Epithelial cell of proximal tubule (primary cell): Measurements from ENCODE around the gene PCNX2. TPM values are rescaled to one million over a fixed set of nuclear protein-coding genes. Genes with fewer than 3 reads are reported as not detected.

Source experiments
- DNase-seq: peaks from one replicate; pipeline ENCODE4 v3.0.0-alpha.2; 2011; ENCODE audit warnings: low read depth
- H3K4me3 ChIP-seq: 2 replicates; pipeline ENCODE4 v1.5.1; 2011; ENCODE audit warnings: low read depth, mild to moderate bottlenecking, low read length
- total RNA-seq: library from RNA; depleted of rRNA; stranded (reverse); fragments of >200 nt; gene quantifications from 2 replicates; pipeline ENCODE4 v1.2.3, GENCODE V29; 2015
- TF ChIP-seq, protein P1 (sequence below): conservative IDR thresholded peaks from 2 replicates; pipeline ENCODE4 v1.5.1; 2012; ENCODE audit warnings: low read depth, mild to moderate bottlenecking, low read length

PCNX2 gene
- total RNA-seq, 1 donor from 2014 or later = 11.4 TPM

DNA sequence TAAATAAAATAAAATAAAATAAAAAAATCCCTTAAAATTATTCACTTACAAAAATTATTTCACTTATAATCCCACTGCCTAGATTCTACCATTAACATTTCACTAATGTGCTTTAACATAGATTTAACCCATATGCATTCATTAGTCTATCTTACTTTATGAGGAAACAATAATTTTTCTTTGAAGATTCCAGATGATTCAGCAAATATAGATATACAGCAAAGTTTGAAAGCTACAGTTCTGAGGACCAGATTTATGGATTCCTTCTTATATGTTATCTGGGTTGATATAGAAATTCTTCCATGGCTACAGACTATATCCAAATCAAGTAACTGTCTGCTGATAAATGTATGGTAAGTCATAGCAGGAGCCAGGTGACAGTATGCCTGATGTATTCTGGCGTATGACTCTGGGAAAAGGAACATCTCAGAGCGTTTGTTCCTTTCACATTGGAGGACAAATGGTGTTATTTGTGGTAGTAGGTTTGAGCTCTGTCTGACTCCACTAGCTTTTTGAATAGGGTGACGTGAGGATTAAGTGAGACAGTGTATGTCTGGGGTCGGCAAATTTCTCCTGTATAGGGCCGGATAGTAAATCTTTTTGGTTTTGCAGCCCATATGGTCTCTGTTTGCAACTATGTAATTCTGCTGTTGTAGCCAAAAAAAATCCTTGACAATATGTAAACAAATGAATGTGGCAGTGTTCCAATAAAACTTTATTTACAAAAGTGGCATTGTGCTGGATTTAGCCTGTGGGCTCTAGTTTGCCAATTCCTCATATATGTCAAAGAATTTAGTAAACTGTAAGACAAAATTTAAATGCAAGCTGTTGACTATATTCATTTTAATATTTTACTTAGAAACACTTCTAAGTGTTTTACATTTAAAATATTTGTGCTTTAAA, 41.3 kb upstream of the PCNX2 start:
- TF ChIP-seq, protein P1, sequence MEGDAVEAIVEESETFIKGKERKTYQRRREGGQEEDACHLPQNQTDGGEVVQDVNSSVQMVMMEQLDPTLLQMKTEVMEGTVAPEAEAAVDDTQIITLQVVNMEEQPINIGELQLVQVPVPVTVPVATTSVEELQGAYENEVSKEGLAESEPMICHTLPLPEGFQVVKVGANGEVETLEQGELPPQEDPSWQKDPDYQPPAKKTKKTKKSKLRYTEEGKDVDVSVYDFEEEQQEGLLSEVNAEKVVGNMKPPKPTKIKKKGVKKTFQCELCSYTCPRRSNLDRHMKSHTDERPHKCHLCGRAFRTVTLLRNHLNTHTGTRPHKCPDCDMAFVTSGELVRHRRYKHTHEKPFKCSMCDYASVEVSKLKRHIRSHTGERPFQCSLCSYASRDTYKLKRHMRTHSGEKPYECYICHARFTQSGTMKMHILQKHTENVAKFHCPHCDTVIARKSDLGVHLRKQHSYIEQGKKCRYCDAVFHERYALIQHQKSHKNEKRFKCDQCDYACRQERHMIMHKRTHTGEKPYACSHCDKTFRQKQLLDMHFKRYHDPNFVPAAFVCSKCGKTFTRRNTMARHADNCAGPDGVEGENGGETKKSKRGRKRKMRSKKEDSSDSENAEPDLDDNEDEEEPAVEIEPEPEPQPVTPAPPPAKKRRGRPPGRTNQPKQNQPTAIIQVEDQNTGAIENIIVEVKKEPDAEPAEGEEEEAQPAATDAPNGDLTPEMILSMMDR = no peak

DNA sequence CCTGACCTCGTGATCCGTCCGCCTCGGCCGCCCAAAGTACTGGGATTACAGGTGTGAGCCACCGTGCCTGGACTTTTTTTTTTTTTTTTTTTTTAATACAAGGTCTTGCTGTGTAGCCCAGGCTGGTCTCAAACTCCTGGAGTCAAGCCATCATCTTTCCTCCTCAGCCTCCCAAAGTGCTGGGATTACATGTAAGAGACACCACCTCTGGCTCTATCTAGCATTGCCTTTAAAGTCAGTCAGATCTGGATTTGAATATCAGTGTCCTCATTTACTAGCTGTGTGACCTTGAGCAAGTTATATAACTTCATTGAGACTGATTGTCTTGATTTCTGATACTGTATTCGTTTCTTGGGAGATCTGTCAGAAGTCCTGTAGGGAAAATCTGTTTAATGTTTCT, 38.6 kb upstream of the PCNX2 start:
- TF ChIP-seq, protein P1 = no peak
- no peak overlapping the region for H3K4me3 ChIP-seq

More for the DNA sequence above, 41.3 kb upstream of the PCNX2 start:
- no peak for DNase-seq
- no peak overlapping the region for H3K4me3 ChIP-seq

DNA sequence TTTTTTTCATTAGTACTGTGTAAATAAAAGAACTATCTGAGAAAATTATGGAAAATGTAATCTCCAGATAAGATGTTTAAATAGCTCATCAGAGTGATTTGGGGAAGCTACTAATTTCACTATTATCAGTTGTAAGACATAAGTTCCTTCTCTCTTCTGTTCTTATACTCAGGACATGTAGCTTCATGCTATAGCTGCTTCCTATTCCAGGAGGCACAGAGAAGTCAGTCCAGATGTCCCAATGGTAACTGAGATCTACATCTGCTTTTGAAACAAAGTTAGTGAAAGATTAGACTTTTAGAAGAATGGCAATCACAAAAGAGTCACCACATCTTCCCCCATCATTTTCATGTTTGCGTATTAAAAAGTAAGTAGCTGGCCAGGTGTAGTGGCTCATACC, 37.6 kb upstream of the PCNX2 start:
- TF ChIP-seq, protein P1 = no peak
- no peak overlapping the region for H3K4me3 ChIP-seq
- DNase-seq = no peak

More for the DNA sequence above, 38.6 kb upstream of the PCNX2 start:
- DNase-seq = no peak

DNA sequence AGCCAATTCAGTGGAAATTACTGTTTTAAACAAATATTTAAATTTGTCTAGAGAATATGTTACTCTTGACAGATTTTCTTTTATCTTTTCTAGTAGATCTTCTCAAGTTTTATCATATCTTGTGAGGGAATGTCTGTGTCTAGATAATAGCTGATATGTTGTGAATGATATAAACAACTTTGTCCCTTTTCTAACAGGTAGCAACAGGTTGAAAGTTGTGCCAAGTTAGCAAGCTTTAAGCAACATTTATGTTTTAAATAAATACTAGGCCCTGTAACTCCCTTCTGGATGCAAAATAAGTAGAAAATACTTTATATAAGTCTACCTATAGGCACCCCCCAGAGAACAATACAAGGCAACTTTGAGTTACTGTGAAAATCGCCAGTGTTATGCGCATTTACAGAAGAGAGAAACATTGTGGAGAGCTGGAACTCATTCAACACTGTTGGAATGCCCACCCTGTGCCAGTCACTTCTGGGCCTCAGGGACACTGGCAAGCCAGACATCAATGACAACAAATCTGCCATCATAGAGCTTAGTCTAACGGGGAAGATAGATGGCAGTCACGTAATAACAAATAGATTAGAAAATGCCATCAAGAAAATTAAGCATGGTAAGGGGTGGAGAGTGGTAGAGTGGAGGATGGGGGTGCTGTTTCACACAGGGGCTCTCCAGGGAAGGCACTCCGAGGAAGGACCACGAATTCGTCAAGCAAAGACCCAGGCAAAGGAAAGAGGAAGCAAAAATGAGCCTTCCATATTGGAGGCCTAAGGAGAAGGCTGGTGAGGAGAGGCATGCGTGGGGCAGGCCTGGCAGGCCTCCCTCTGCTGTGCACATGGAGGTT, 36.4 kb upstream of the PCNX2 start:
- H3K4me3 ChIP-seq = no peak overlapping the region
- no peak for DNase-seq
- TF ChIP-seq, protein P1 = no peak

DNA sequence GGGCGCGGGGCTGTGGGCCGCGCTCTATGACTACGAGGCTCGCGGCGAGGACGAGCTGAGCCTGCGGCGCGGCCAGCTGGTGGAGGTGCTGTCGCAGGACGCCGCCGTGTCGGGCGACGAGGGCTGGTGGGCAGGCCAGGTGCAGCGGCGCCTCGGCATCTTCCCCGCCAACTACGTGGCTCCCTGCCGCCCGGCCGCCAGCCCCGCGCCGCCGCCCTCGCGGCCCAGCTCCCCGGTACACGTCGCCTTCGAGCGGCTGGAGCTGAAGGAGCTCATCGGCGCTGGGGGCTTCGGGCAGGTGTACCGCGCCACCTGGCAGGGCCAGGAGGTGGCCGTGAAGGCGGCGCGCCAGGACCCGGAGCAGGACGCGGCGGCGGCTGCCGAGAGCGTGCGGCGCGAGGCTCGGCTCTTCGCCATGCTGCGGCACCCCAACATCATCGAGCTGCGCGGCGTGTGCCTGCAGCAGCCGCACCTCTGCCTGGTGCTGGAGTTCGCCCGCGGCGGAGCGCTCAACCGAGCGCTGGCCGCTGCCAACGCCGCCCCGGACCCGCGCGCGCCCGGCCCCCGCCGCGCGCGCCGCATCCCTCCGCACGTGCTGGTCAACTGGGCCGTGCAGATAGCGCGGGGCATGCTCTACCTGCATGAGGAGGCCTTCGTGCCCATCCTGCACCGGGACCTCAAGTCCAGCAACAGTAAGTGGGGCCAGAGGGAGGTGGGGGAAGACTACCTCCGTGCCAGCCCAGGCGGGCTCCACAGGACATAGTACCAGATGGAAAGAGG, 32.8 kb upstream of the PCNX2 start:
- no peak for DNase-seq
- TF ChIP-seq, protein P1 = no peak
- H3K4me3 ChIP-seq = peak overlapping the region; percentile 80

DNA sequence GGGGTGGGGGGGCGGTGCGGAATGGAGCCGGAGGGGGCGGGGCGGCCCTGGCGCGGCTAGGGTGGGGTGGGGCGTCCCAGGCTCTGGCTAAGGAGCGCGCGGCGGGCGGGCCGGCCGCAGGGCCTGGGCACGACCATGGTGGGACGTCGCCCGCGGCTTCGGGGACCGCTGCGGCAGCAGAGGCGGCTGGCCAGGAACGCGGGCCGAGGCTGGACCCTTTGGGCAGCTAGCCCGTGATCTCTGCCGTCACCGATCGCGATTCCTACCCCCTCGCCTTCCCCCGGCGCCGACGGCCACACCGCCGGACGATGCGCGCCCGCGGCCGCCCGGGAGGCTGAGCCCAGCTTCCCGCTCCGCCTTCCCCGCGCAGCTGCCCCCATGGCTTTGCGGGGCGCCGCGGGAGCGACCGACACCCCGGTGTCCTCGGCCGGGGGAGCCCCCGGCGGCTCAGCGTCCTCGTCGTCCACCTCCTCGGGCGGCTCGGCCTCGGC, 32.2 kb upstream of the PCNX2 start, which contains the start of gene MAP3K21:
Gene MAP3K21, plus strand, starts transcription at position 74 of the 491 bp plus-strand sequence. Its CDS starts 305 bp downstream, at position 379.
- TF ChIP-seq, protein P1 = no peak
- no peak for DNase-seq
- peak within 1 kb of the TSS; percentile 80 for H3K4me3 ChIP-seq
